Transverse colon (tissue), 4 donors: Measurements from ENCODE around the gene SSX2IP. TPM values are rescaled to one million over a fixed set of nuclear protein-coding genes. Genes with fewer than 3 reads are reported as not detected.

ENCODE experiments used
- DNase-seq: peaks from one replicate; pipeline ENCODE4 v3.0.0-alpha.2; 2019
- H3K27ac ChIP-seq, 4 donors: fragments of 200-600 bp; sonication (generic); 2 replicates each; pipeline ENCODE4 v1.5.1; 2016 to 2018; ENCODE audit warnings: inconsistent platforms in 4 of 4
- H3K27me3 ChIP-seq: fragments of 200-600 bp; sonication (generic); 2 replicates; pipeline ENCODE4 v1.5.1; 2017; ENCODE audit warnings: inconsistent platforms
- H3K36me3 ChIP-seq, 4 donors: fragments of 200-600 bp; sonication (generic); 2 replicates each; pipeline ENCODE4 v1.5.1; 2017 to 2019; ENCODE audit warnings: inconsistent platforms in 4 of 4
- H3K4me1 ChIP-seq, 4 donors: fragments of 200-600 bp; sonication (generic); 2 replicates each; pipeline ENCODE4 v1.5.1; 2017 to 2020; ENCODE audit warnings: inconsistent platforms in 4 of 4
- H3K4me3 ChIP-seq, 4 donors: fragments of 200-600 bp; sonication (generic); 1 replicate in 1 of 4; 2 replicates in 3 of 4; pipeline versions ENCODE4 v1.5.1 to v1.6.1; 2017 to 2019; ENCODE audit warnings: inconsistent platforms in 4 of 4
- H3K9me3 ChIP-seq, 2 donors: fragments of 200-600 bp; sonication (generic); 2 replicates each; pipeline ENCODE4 v1.5.1; 2017 to 2019; ENCODE audit warnings: inconsistent platforms in 2 of 2
- CTCF ChIP-seq, 5 experiments: fragments of 200-600 bp in 3 of 5; fragments of 450-650 bp in 2 of 5; sonication (generic) in 3 of 5; IDR thresholded peaks; 1 replicate in 2 of 5; 2 replicates in 3 of 5; pipeline ENCODE4 v1.5.1; 2016 to 2017; ENCODE audit warnings: antibody characterized with exemption in 5 of 5, inconsistent platforms in 3 of 5, mild to moderate bottlenecking in 2 of 5, moderate library complexity in 1 of 5
- EP300 ChIP-seq: sonication (generic); formaldehyde crosslinking; IDR thresholded peaks from one replicate; pipeline ENCODE4 v1.6.1; 2017; ENCODE audit warnings: antibody characterized with exemption, low read depth
- POLR2A ChIP-seq: fragments of 450-650 bp; IDR thresholded peaks from one replicate; pipeline ENCODE4 v1.6.1; 2016; ENCODE audit warnings: antibody characterized with exemption, mild to moderate bottlenecking, moderate library complexity
- POLR2AphosphoS5 ChIP-seq, 3 donors: sonication (generic); formaldehyde crosslinking; IDR thresholded peaks; one replicate each; pipeline ENCODE4 v1.6.1; 2016; ENCODE audit warnings: antibody characterized with exemption in 3 of 3
- WGBS, 2 donors: methylation state at CpG; one replicate each; pipeline ENCODE4 v1.1.5; 2018; ENCODE audit warnings: low coverage in 1 of 2; 5-methylcytosine and 5-hydroxymethylcytosine counted together
- in situ Hi-C, 4 donors: fragments of 200-750 bp; cut with MboI; loops; one replicate each; pipeline versions ENCODE4 v1.15.0 to v1.15.1; 2017; ENCODE audit warnings: low sequenced_read_pairs in 3 of 4, low pct_ligation_motif_present in 1 of 4, low pct_unique_long_range_greater_than_20kb in 1 of 4
- intact Hi-C: fragments of 100-400 bp; cut with DNase I; formaldehyde crosslinking; loops from one replicate; pipeline ENCODE4 v1.15.1; 2023; ENCODE audit warnings: low total_unique reads
- total RNA-seq, 4 donors: library from RNA; depleted of rRNA; stranded (reverse); fragments of >200 nt; gene quantifications; one replicate each; pipeline ENCODE4 v1.1.0, GENCODE V29; 2016

The SSX2IP gene
- total RNA-seq, 4 donors from 2014 or later, result 7.1 to 15.2 (median 11.4) TPM

GRCh38 chr1:84603941-84604830 is 86.1 kb downstream of the SSX2IP start:
- intact Hi-C loops (loop anchor here (2.0 to 10.0 kb wide), 2 partner anchors 99 to 161 kb away; partner anchors contain the start of genes GNG5 and SPATA1), in situ Hi-C loops (loop anchor here in 3 of 4 donors (25.0 kb wide), 2 partner anchors 167 to 467 kb away; partner anchors contain the start of gene PRKACB (in 2 of the 3))
- no peak for DNase-seq
- Histone ChIP-seq H3K4me3 (peak overlapping the region in 2 of 4 donors; percentile 2 to 26), H3K4me1 (peaks cover 0 to 10% (median 2%) of the 10 kb centered on the region in 4 donors), H3K36me3 (no peaks in the 10 kb centered on the region), H3K9me3 (peaks cover 6 to 14% of the 10 kb centered on the region in 2 donors), H3K27ac (peak overlapping the region; percentile 55 to 79 (median 70)), H3K27me3 (no peaks in the 10 kb centered on the region)
- TF ChIP-seq POLR2AphosphoS5 (IDR thresholded peaks at IDR 0.05), result peak in 1 of 3 donors; percentile 16
- TF ChIP-seq POLR2A, result no peak
- peak; percentile 21 to 55 (median 45) for TF ChIP-seq CTCF (IDR thresholded peaks at IDR 0.05)
- 36 to 65% methylated on average over 2 to 15 of the region's 15 CpGs for WGBS, 2 donors

- WGBS, 2 donors, result 56 to 65% methylated on average over 2 of the region's 2 CpGs
- Histone ChIP-seq H3K9me3 (peaks cover 6 to 14% of the 10 kb centered on the region in 2 donors), H3K27me3 (no peaks in the 10 kb centered on the region), H3K36me3 (no peaks in the 10 kb centered on the region), H3K4me1 (peaks cover 0 to 11% (median 2%) of the 10 kb centered on the region in 4 donors), H3K4me3 (peak overlapping the region in 1 of 4 donors; percentile 26), H3K27ac (peak overlapping the region; percentile 55 to 79 (median 70))
- TF ChIP-seq CTCF (IDR thresholded peaks at IDR 0.05) (no peak), POLR2AphosphoS5 (IDR thresholded peaks at IDR 0.05) (no peak), EP300 (no peak), POLR2A (no peak)
- no peak for DNase-seq
- in situ Hi-C loops (loop anchor here in 3 of 4 donors (25.0 kb wide), 2 partner anchors 166 to 466 kb away; partner anchors contain the start of gene PRKACB (in 2 of the 3)), intact Hi-C loops (loop anchor here (10.0 kb wide), 1 partner anchor 98 kb away; the partner anchor contains the start of genes GNG5 and SPATA1)
Observed at GRCh38 chr1:84603223-84603622, 87.0 kb downstream of the SSX2IP start.

- Histone ChIP-seq H3K27ac (no peak overlapping the region), H3K9me3 (peaks cover 6 to 11% of the 10 kb centered on the region in 2 donors), H3K4me3 (no peak overlapping the region), H3K27me3 (no peaks in the 10 kb centered on the region), H3K36me3 (no peaks in the 10 kb centered on the region), H3K4me1 (peaks cover 0 to 11% (median 2%) of the 10 kb centered on the region in 4 donors)
- TF ChIP-seq POLR2A (no peak), CTCF (IDR thresholded peaks at IDR 0.05) (no peak), POLR2AphosphoS5 (IDR thresholded peaks at IDR 0.05) (no peak), EP300 (no peak)
- in situ Hi-C loops (loop anchor here in 3 of 4 donors (25.0 kb wide), 2 partner anchors 163 to 463 kb away; partner anchors contain the start of gene PRKACB (in 2 of the 3)), intact Hi-C loops (loop anchor here (10.0 kb wide), 1 partner anchor 96 kb away; the partner anchor contains the start of genes GNG5 and SPATA1)
- DNase-seq, result no peak
- WGBS, 2 donors, result 75 to 87% methylated on average over 5 of the region's 5 CpGs
Observed at GRCh38 chr1:84600796-84601195, 89.5 kb downstream of the SSX2IP start.
